CD4-positive, CD25-positive, alpha-beta regulatory T cell (primary cell): ENCODE data around the gene MYH2. TPM values are rescaled to one million over a fixed set of nuclear protein-coding genes. Genes with fewer than 3 reads are reported as not detected.
A peak's percentile ranks its signal among the peaks of the same experiment; 100 is the strongest.

ENCODE experiments used
- ATAC-seq, 2 donors: fragments of 150-1000 bp; cut with Tn5 transposase; one replicate each; pipeline ENCODE4 v1.10.0; 2021; ENCODE audit warnings: low read depth in 2 of 2, moderate number of reproducible peaks in 2 of 2, moderate library complexity in 1 of 2
- DNase-seq, 3 donors: peaks; one replicate each; pipeline versions ENCODE4 v3.0.0 to v3.0.0-alpha.2; 2012 to 2022; ENCODE audit warnings: mixed read lengths in 1 of 3
- H3K27ac ChIP-seq: one replicate; pipeline ENCODE4 v1.7.0; 2013; ENCODE audit warnings: mild to moderate bottlenecking, low read length; ENCODE audit not compliant: insufficient read depth, poor library complexity, severe bottlenecking
- H3K27me3 ChIP-seq: one replicate; pipeline ENCODE4 v1.7.0; 2013; ENCODE audit warnings: low read length; ENCODE audit not compliant: control insufficient read depth, insufficient read depth
- H3K36me3 ChIP-seq: one replicate; pipeline ENCODE4 v1.7.0; 2013; ENCODE audit warnings: mild to moderate bottlenecking, low read length, moderate library complexity; ENCODE audit not compliant: control insufficient read depth, insufficient read depth
- H3K4me1 ChIP-seq: 2 replicates; pipeline ENCODE4 v1.7.0; 2013; ENCODE audit warnings: mild to moderate bottlenecking, low read length; ENCODE audit not compliant: insufficient read depth, control insufficient read depth, poor library complexity, severe bottlenecking
- H3K4me3 ChIP-seq: one replicate; pipeline ENCODE4 v1.7.0; 2013; ENCODE audit warnings: low read depth, mild to moderate bottlenecking, low read length, moderate library complexity
- H3K9me3 ChIP-seq, 2 experiments: 1 replicate in 1 of 2; 2 replicates in 1 of 2; pipeline ENCODE4 v1.7.0; 2013; ENCODE audit warnings: low read length in 2 of 2, mild to moderate bottlenecking in 1 of 2, moderate library complexity in 1 of 2; ENCODE audit not compliant: control insufficient read depth in 2 of 2
- H3K27ac Mint-ChIP-seq, 3 donors: one replicate each; pipeline ENCODE4 v1.8.0; 2020 to 2022; ENCODE audit warnings: mild to moderate bottlenecking in 3 of 3, mixed read lengths in 3 of 3, moderate library complexity in 2 of 3
- H3K27me3 Mint-ChIP-seq: one replicate; pipeline ENCODE4 v1.8.0; 2022; ENCODE audit warnings: mild to moderate bottlenecking, mixed read lengths
- H3K36me3 Mint-ChIP-seq: one replicate; pipeline ENCODE4 v1.8.0; 2020; ENCODE audit warnings: mixed read lengths
- H3K4me1 Mint-ChIP-seq, 4 donors: one replicate each; pipeline ENCODE4 v1.8.0; 2020 to 2022; ENCODE audit warnings: mixed read lengths in 4 of 4, mild to moderate bottlenecking in 1 of 4
- H3K4me3 Mint-ChIP-seq, 4 donors: one replicate each; pipeline ENCODE4 v1.8.0; 2020 to 2022; ENCODE audit warnings: mild to moderate bottlenecking in 4 of 4, mixed read lengths in 4 of 4, moderate library complexity in 3 of 4
- H3K9me3 Mint-ChIP-seq, 7 donors: one replicate each; pipeline ENCODE4 v1.8.0; 2020 to 2022; ENCODE audit warnings: mixed read lengths in 7 of 7, mild to moderate bottlenecking in 3 of 7, moderate library complexity in 2 of 7
- polyA plus RNA-seq, 4 donors: library from polyadenylated mRNA; unstranded; fragments of 300-500 nt; fragmentation: Illumina TruSeq; gene quantifications; one replicate each; pipeline ENCODE4 v1.2.3, GENCODE V29; 2021
- total RNA-seq: library from RNA; stranded (reverse); gene quantifications from one replicate; pipeline ENCODE4 v1.2.3, GENCODE V29; 2022

Gene MYH2
- total RNA-seq, result not detected
- not detected for polyA plus RNA-seq

GRCh38 chr17:10549096-10549842 lies at the start of gene MYH2:
TSS of gene MYH2 (minus strand) at chr17:10549658. CDS start at chr17:10547920, 1,738 bp downstream.
- ATAC-seq (no peak), DNase-seq (no peak)
- Histone ChIP-seq H3K36me3 (no peaks in the 10 kb centered on the region), H3K4me3 (no peak within 1 kb of the TSS), H3K27ac (no peak within 1 kb of the TSS), H3K4me1 (no peaks in the 10 kb centered on the region), H3K9me3 (no peaks in the 10 kb centered on the region), H3K27me3 (no peaks in the 10 kb centered on the region)
- peaks cover 0 to 6% (median 1%) of the 10 kb centered on the region in 7 donors for H3K9me3 Mint-ChIP-seq
- H3K27ac Mint-ChIP-seq, result no peak within 1 kb of the TSS
- H3K27me3 Mint-ChIP-seq, result no peaks in the 10 kb centered on the region
- no peak within 1 kb of the TSS for H3K4me3 Mint-ChIP-seq
- H3K36me3 Mint-ChIP-seq, result no peaks in the 10 kb centered on the region
- no peaks in the 10 kb centered on the region for H3K4me1 Mint-ChIP-seq

- no peaks in the 10 kb centered on the region for H3K4me1 Mint-ChIP-seq
- no peaks in the 10 kb centered on the region for H3K36me3 Mint-ChIP-seq
- H3K9me3 Mint-ChIP-seq, result peaks cover 0 to 3% (median 0%) of the 10 kb centered on the region in 7 donors
- no peaks in the 10 kb centered on the region for H3K36me3 ChIP-seq
- no peak overlapping the region for H3K27ac Mint-ChIP-seq
- H3K27ac ChIP-seq, result no peak overlapping the region
- no peaks in the 10 kb centered on the region for H3K27me3 ChIP-seq
- no peaks in the 10 kb centered on the region for H3K4me1 ChIP-seq
- H3K9me3 ChIP-seq, result no peaks in the 10 kb centered on the region
- no peak overlapping the region for H3K4me3 ChIP-seq
- no peak for ATAC-seq
- peaks cover 9% of the 10 kb centered on the region for H3K27me3 Mint-ChIP-seq
- H3K4me3 Mint-ChIP-seq, result no peak overlapping the region
- DNase-seq, result no peak
These were observed 49.2 kb upstream of the MYH2 start for GRCh38 chr17:10598621-10599020.

GRCh38 chr17:10589553-10590145 lies 40.2 kb upstream of the MYH2 start:
- Histone ChIP-seq H3K27me3 (no peaks in the 10 kb centered on the region), H3K36me3 (no peaks in the 10 kb centered on the region), H3K4me1 (no peaks in the 10 kb centered on the region), H3K4me3 (no peak overlapping the region), H3K27ac (no peak overlapping the region), H3K9me3 (no peaks in the 10 kb centered on the region)
- no peak for DNase-seq
- Mint-ChIP-seq H3K9me3 (no peaks in the 10 kb centered on the region), H3K4me1 (no peaks in the 10 kb centered on the region), H3K27me3 (no peaks in the 10 kb centered on the region), H3K36me3 (no peaks in the 10 kb centered on the region), H3K4me3 (no peak overlapping the region), H3K27ac (peak overlapping the region in 1 of 3 donors; percentile 14)
- no peak for ATAC-seq

- H3K27ac Mint-ChIP-seq, result no peak overlapping the region
- H3K36me3 Mint-ChIP-seq, result no peaks in the 10 kb centered on the region
- H3K4me3 ChIP-seq, result no peak overlapping the region
- H3K9me3 Mint-ChIP-seq, result peaks cover 0 to 2% (median 0%) of the 10 kb centered on the region in 7 donors
- ATAC-seq (no peak), DNase-seq (no peak)
- H3K4me1 ChIP-seq, result no peaks in the 10 kb centered on the region
- H3K27me3 ChIP-seq, result no peaks in the 10 kb centered on the region
- H3K36me3 ChIP-seq, result no peaks in the 10 kb centered on the region
- H3K27me3 Mint-ChIP-seq, result no peaks in the 10 kb centered on the region
- no peak overlapping the region for H3K27ac ChIP-seq
- H3K4me3 Mint-ChIP-seq, result no peak overlapping the region
- no peaks in the 10 kb centered on the region for H3K4me1 Mint-ChIP-seq
- no peaks in the 10 kb centered on the region for H3K9me3 ChIP-seq
These were observed 36.1 kb upstream of the MYH2 start for GRCh38 chr17:10585529-10585928.

GRCh38 chr17:10583834-10584233 lies 34.4 kb upstream of the MYH2 start:
- no peaks in the 10 kb centered on the region for H3K4me1 ChIP-seq
- DNase-seq (no peak), ATAC-seq (no peak)
- H3K36me3 Mint-ChIP-seq, result no peaks in the 10 kb centered on the region
- H3K4me3 Mint-ChIP-seq, result no peak overlapping the region
- H3K27me3 Mint-ChIP-seq, result no peaks in the 10 kb centered on the region
- no peaks in the 10 kb centered on the region for H3K4me1 Mint-ChIP-seq
- no peak overlapping the region for H3K27ac Mint-ChIP-seq
- H3K9me3 Mint-ChIP-seq, result peaks cover 0 to 2% (median 0%) of the 10 kb centered on the region in 7 donors
- H3K36me3 ChIP-seq, result no peaks in the 10 kb centered on the region
- no peak overlapping the region for H3K27ac ChIP-seq
- no peak overlapping the region for H3K4me3 ChIP-seq
- H3K9me3 ChIP-seq, result no peaks in the 10 kb centered on the region
- no peaks in the 10 kb centered on the region for H3K27me3 ChIP-seq

- DNase-seq (no peak), ATAC-seq (no peak)
- Mint-ChIP-seq H3K4me1 (no peaks in the 10 kb centered on the region), H3K36me3 (no peaks in the 10 kb centered on the region), H3K4me3 (no peak overlapping the region), H3K27me3 (peaks cover 4% of the 10 kb centered on the region), H3K9me3 (peaks cover 0 to 2% (median 0%) of the 10 kb centered on the region in 7 donors), H3K27ac (no peak overlapping the region)
- Histone ChIP-seq H3K9me3 (no peaks in the 10 kb centered on the region), H3K27me3 (no peaks in the 10 kb centered on the region), H3K27ac (no peak overlapping the region), H3K4me3 (no peak overlapping the region), H3K36me3 (no peaks in the 10 kb centered on the region), H3K4me1 (no peaks in the 10 kb centered on the region)
These were observed 29.8 kb upstream of the MYH2 start for GRCh38 chr17:10579270-10579669.

- H3K36me3 Mint-ChIP-seq, result no peaks in the 10 kb centered on the region
- no peaks in the 10 kb centered on the region for H3K36me3 ChIP-seq
- DNase-seq (no peak), ATAC-seq (no peak)
- H3K9me3 ChIP-seq, result no peaks in the 10 kb centered on the region
- peaks cover 2% of the 10 kb centered on the region for H3K27me3 ChIP-seq
- no peak overlapping the region for H3K4me3 Mint-ChIP-seq
- no peak overlapping the region for H3K27ac ChIP-seq
- no peaks in the 10 kb centered on the region for H3K4me1 Mint-ChIP-seq
- H3K27ac Mint-ChIP-seq, result no peak overlapping the region
- peaks cover 9% of the 10 kb centered on the region for H3K27me3 Mint-ChIP-seq
- H3K4me1 ChIP-seq, result no peaks in the 10 kb centered on the region
- peaks cover 0 to 3% (median 0%) of the 10 kb centered on the region in 7 donors for H3K9me3 Mint-ChIP-seq
- H3K4me3 ChIP-seq, result no peak overlapping the region
These were observed 24.9 kb upstream of the MYH2 start for GRCh38 chr17:10574324-10574723.
